GM18520 (cell line): ENCODE measurements around the gene CIRBP.

ENCODE experiments used
- ATAC-seq: cut with Tn5 transposase; IDR thresholded peaks from one replicate; pipeline ENCODE4 v1.9.1; 2021; ENCODE audit not compliant: unreplicated experiment

Gene CIRBP

GRCh38 chr19:1269065-1269477, at the start of gene CIRBP:
Gene CIRBP, plus strand, starts transcription at chr19:1269332. Its CDS starts 1,602 bp downstream, at chr19:1270934.
- peak; percentile 46 for ATAC-seq

- ATAC-seq: no peak
These were observed 49.2 kb upstream of the CIRBP start for GRCh38 chr19:1219786-1220476.

- ATAC-seq: no peak
These were observed 48.6 kb upstream of the CIRBP start for GRCh38 chr19:1220477-1220930.

- ATAC-seq: no peak
These were observed 47.9 kb upstream of the CIRBP start for GRCh38 chr19:1220976-1221903.

GRCh38 chr19:1221904-1222255, 47.3 kb upstream of the CIRBP start:
- ATAC-seq: no peak

- ATAC-seq: no peak
These were observed 46.7 kb upstream of the CIRBP start for GRCh38 chr19:1222394-1222793.

GRCh38 chr19:1223018-1223855, 45.9 kb upstream of the CIRBP start:
- ATAC-seq: no peak

GRCh38 chr19:1224047-1224825, 44.9 kb upstream of the CIRBP start:
- ATAC-seq: no peak

GRCh38 chr19:1224847-1225246, 44.3 kb upstream of the CIRBP start:
- no peak for ATAC-seq

- ATAC-seq: no peak
These were observed 43.5 kb upstream of the CIRBP start for GRCh38 chr19:1225440-1226226.

GRCh38 chr19:1226227-1226518, 43.0 kb upstream of the CIRBP start:
- ATAC-seq: no peak

GRCh38 chr19:1226522-1227303, 42.4 kb upstream of the CIRBP start:
- ATAC-seq: no peak

- no peak for ATAC-seq
These were observed 41.7 kb upstream of the CIRBP start for GRCh38 chr19:1227304-1228054.

GRCh38 chr19:1228161-1228957, 40.8 kb upstream of the CIRBP start:
- ATAC-seq: no peak

GRCh38 chr19:1229056-1229923, 39.8 kb upstream of the CIRBP start:
- ATAC-seq: no peak

- no peak for ATAC-seq
These were observed 39.0 kb upstream of the CIRBP start for GRCh38 chr19:1229924-1230782.
